Kidney (tissue), 14 donors: ENCODE measurements around the gene ADCY2. TPM values are rescaled to one million over a fixed set of nuclear protein-coding genes. Genes with fewer than 3 reads are reported as not detected.

ENCODE experiments used
- DNase-seq, 5 donors: peaks; one replicate each; pipeline ENCODE4 v3.0.0-alpha.2; 2013 to 2020
- FAIRE-seq: peaks from 2 replicates; lab custom pipeline; 2012; peaks lifted over from hg19 to GRCh38; lab: Jason Lieb, UNC
- H3K27ac ChIP-seq, 2 donors: one replicate each; pipeline ENCODE4 v1.7.0; 2013; ENCODE audit warnings: low read depth in 2 of 2, low read length in 2 of 2, inconsistent platforms in 1 of 2
- H3K27me3 ChIP-seq: one replicate; pipeline ENCODE4 v1.7.1; 2013; ENCODE audit warnings: low read length, inconsistent platforms; ENCODE audit not compliant: control insufficient read depth, insufficient read depth
- H3K36me3 ChIP-seq, 3 donors: one replicate each; pipeline versions ENCODE4 v1.7.0 to v1.7.1; 2013; ENCODE audit warnings: low read length in 3 of 3, control low read depth in 1 of 3, inconsistent platforms in 1 of 3; ENCODE audit not compliant: insufficient read depth in 3 of 3, control insufficient read depth in 2 of 3
- H3K4me1 ChIP-seq, 3 donors: one replicate each; pipeline versions ENCODE4 v1.7.0 to v1.7.1; 2013; ENCODE audit warnings: low read length in 3 of 3, inconsistent platforms in 1 of 3, low read depth in 1 of 3; ENCODE audit not compliant: control insufficient read depth in 2 of 3, insufficient read depth in 2 of 3
- H3K4me3 ChIP-seq, 3 donors: one replicate each; pipeline versions ENCODE4 v1.7.0 to v1.8.1; 2013; ENCODE audit warnings: low read length in 3 of 3, control low read depth in 1 of 3, inconsistent platforms in 1 of 3
- H3K9ac ChIP-seq, 3 donors: one replicate each; pipeline versions ENCODE4 v1.7.0 to v1.7.1; 2013; ENCODE audit warnings: low read length in 3 of 3, control low read depth in 1 of 3, inconsistent platforms in 1 of 3
- H3K9me3 ChIP-seq, 3 donors: one replicate each; pipeline versions ENCODE4 v1.7.0 to v1.7.1; 2013; ENCODE audit warnings: low read length in 3 of 3, control low read depth in 1 of 3, inconsistent platforms in 1 of 3; ENCODE audit not compliant: control insufficient read depth in 2 of 3, insufficient read depth in 1 of 3
- CTCF ChIP-seq: IDR thresholded peaks from 3 replicates; pipeline ENCODE4 v1.5.1; 2012; ENCODE audit warnings: mild to moderate bottlenecking, moderate library complexity, borderline replicate concordance; ENCODE audit not compliant: insufficient read depth; ENCODE audit errors: extremely low read depth
- intact Hi-C: fragments of 100-400 bp; cut with DNase I; formaldehyde crosslinking; loops from one replicate; pipeline ENCODE4 v1.11.1; 2022
- polyA plus RNA-seq: library from polyadenylated mRNA; stranded (reverse); fragments of 350-450 nt; fragmentation: Illumina TruSeq; extraction: RNeasy Lipid Tissue Mini Kit (QIAGEN cat#74804); gene quantifications from one replicate; pipeline ENCODE4 v1.2.3, GENCODE V29; 2014; ENCODE audit warnings: low read depth, low replicate concordance; ENCODE audit not compliant: insufficient read depth
- total RNA-seq: library from RNA; stranded (reverse); fragmentation: NEBNext Ultra II Directional; extraction: Animal tissue kit (Norgen Biotek cat#: 25700); gene quantifications from one replicate; pipeline ENCODE4 v1.2.1, GENCODE V29; 2021
- donor health status: control.
- donor health status: control.
- donor health status: control.
- donor health status: control.
- donor health status: control.
- donor health status: DM: yes; HTN: yes; CAD: no.
- donor health status: Normal renal cell carcinoma (clear cell type).

ADCY2 gene
- total and polyA plus RNA-seq, 2 donors from 2014 or later, result 0.17 to 2.2 TPM

- no peak overlapping the region for H3K27ac ChIP-seq
- H3K27me3 ChIP-seq, result no peaks in the 10 kb centered on the region
- H3K36me3 ChIP-seq, result peaks cover 10 to 34% (median 13%) of the 10 kb centered on the region in 3 donors
- peaks cover 0 to 10% (median 8%) of the 10 kb centered on the region in 3 donors for H3K4me1 ChIP-seq
- DNase-seq (no peak), FAIRE-seq (no peak)
- H3K9ac ChIP-seq, result no peak overlapping the region
- H3K4me3 ChIP-seq, result no peak overlapping the region
- peaks cover 0 to 2% (median 0%) of the 10 kb centered on the region in 3 donors for H3K9me3 ChIP-seq
- intact Hi-C loops, result no loop called here
- no peak for TF ChIP-seq CTCF
Measured at GRCh38 chr5:7874639-7875038, 478.7 kb downstream of the ADCY2 start.

GRCh38 chr5:7875151-7875550 is 479.2 kb downstream of the ADCY2 start:
- Histone ChIP-seq H3K4me1 (peaks cover 0 to 10% (median 8%) of the 10 kb centered on the region in 3 donors), H3K27me3 (no peaks in the 10 kb centered on the region), H3K27ac (no peak overlapping the region), H3K9me3 (peaks cover 0 to 7% (median 0%) of the 10 kb centered on the region in 3 donors), H3K9ac (no peak overlapping the region), H3K36me3 (peaks cover 12 to 39% (median 17%) of the 10 kb centered on the region in 3 donors), H3K4me3 (no peak overlapping the region)
- intact Hi-C loops, result no loop called here
- no peak for DNase-seq
- no peak for TF ChIP-seq CTCF
- no peak for FAIRE-seq

GRCh38 chr5:7876867-7877266 is 480.9 kb downstream of the ADCY2 start:
- Histone ChIP-seq H3K9me3 (peaks cover 0 to 7% (median 0%) of the 10 kb centered on the region in 3 donors), H3K4me3 (no peak overlapping the region), H3K9ac (no peak overlapping the region), H3K27ac (no peak overlapping the region), H3K36me3 (peaks cover 20 to 52% (median 25%) of the 10 kb centered on the region in 3 donors), H3K4me1 (peaks cover 0 to 8% (median 1%) of the 10 kb centered on the region in 3 donors), H3K27me3 (no peaks in the 10 kb centered on the region)
- FAIRE-seq, result no peak
- intact Hi-C loops, result no loop called here
- no peak for TF ChIP-seq CTCF
- no peak for DNase-seq

- intact Hi-C loops, result no loop called here
- DNase-seq (no peak), FAIRE-seq (no peak)
- no peak overlapping the region for H3K4me3 ChIP-seq
- peaks cover 24 to 61% (median 25%) of the 10 kb centered on the region in 3 donors for H3K36me3 ChIP-seq
- no peak for TF ChIP-seq CTCF
- no peak overlapping the region for H3K27ac ChIP-seq
- peaks cover 0 to 8% (median 0%) of the 10 kb centered on the region in 3 donors for H3K4me1 ChIP-seq
- H3K9ac ChIP-seq, result no peak overlapping the region
- peaks cover 0 to 7% (median 0%) of the 10 kb centered on the region in 3 donors for H3K9me3 ChIP-seq
- no peaks in the 10 kb centered on the region for H3K27me3 ChIP-seq
Measured at GRCh38 chr5:7877851-7878250, 481.9 kb downstream of the ADCY2 start.
